ENCODE results near the gene CMIP.

The CMIP gene

DNA sequence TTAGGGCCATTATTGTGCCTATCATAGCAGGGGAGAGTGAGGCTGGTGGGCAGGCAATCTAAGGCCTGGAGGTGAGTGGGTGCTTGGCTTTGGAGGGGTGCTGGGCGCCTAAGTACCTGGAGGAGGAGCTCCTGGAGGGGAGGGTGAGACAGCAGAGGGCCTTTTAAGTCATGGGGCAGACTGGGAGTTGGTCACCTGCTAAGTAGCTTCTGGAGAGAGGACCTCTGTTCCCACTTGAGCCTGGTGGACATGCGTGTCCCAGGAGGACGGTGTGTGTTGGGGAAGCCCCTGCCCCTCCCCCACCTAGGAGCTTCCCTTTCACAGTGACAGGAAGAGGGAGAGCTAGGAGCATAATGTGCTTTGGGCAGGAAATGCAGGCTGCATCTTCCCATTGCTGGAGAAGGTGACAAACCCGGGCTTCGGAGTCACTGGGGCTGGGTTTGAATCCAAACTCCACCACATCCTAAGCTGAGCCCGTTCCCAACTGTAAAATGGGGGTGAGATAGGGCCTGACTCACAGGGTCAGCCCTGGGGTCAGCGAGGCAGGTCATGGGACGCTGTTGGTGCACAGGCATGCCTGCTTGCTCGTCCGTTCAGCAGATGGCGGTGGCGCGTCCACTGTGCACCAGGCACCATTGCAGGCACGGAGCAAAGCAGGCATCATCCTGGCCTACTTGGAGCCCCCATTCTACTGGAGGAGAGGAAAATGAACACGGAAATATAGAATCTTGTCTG is 37.9 kb downstream of the CMIP start:
- FAIRE-seq: no peak

DNA sequence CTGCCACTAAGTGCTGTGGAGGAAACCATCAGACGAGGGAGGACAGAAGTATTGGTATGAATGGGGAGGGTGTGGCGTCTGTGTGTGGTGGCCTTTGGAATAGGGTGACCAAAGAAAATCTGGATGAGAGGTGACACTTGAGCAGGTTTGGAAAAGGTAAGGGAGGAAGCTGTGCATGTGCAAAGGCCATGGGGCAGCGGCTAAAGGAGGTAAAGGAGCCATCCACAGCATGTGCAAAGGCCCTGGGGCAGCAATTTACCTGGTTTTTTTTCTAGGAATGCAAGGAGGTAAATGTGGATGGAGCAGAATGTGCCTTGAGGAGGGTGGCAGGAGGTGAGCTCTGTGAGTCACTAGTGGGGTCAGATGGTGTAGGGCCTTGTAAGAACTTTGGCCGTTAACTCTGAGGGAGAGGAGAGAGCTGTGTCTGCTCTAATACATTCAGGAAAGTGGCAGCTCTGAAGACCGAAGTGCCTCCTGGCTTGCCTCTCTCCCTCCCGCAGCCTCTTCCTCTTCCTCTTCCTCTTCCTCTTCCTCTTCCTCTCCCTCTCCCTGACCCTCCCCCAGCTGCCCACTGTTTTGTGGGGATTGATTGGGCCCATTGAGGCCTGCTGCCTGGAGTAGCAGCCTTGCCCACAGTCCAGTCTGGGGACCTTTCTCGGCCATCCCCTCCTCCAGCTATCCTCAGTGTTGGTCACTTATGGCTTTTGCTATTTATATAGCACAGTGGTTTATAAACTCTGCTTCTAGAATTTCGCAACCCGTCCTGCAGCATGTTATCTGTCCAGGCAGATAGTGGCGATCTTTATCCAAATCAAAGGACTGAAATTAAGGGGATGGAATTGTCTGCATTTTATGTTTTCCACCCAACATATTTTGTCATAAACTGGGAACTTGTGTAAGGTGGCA is 38.7 kb downstream of the CMIP start:
- FAIRE-seq: no peak

DNA sequence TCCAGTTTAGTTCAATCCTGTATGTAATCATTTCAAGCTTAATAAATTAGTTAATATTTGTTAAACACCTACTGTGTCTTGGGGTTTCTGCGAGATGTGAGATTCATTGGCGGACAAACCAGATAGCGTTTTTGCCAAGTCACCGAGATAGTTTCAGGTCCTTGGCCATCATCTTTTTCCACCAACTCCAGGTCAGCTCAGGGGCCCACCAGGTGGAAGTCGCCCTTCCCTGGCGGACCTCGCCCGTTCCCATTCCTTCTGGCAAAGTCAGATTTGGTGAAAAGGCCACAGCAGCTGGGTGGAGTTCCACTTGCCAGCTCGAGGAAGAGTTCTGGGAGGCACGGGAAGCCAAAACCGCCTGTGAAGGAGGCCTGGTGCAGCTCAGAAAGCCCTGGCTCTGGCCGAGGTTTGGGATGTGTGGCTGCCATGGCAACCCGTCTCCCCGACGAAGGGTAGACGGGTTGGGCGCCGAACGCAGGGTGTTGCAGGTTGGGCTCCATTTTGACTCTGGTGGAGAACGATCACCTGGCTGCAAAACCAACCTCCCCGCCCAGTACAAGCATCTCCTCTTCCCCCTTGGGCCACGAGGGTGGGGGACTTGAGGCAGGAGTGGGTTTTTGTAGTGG is 39.5 kb downstream of the CMIP start:
- no peak for FAIRE-seq

DNA sequence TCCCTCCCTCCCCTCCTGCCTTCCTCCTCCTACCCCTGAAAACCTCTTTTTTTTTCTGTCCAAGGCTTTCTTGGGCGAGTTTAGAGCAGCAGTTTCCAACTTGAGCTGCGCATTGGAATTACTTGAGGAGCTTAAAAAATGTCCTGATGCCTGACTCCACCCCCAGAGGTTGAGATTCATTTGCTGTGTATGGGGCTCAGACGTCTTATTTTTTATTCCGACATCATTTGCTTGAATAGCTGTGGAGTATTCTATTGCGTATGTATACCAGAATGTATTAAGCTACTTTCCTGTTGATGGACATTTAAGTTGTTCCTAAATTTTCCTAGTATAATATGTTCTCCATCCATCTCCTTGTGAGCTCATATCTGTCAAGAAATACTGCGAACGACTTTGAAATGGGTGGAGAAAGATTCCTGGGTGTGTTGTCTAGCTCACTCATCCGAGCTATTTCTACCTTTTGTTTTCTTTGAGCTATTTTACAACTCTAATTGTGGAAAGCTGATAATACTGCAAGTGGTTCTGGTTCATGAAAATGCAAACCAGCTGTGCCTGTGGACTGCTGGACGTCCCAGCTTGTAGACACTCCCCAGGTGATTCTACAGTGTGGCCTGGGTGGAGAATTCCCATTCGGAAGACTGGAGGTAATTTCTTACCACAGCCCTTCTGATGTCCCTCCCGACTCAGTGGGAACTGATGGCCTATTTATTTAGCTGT is 40.5 kb downstream of the CMIP start:
- FAIRE-seq: no peak

DNA sequence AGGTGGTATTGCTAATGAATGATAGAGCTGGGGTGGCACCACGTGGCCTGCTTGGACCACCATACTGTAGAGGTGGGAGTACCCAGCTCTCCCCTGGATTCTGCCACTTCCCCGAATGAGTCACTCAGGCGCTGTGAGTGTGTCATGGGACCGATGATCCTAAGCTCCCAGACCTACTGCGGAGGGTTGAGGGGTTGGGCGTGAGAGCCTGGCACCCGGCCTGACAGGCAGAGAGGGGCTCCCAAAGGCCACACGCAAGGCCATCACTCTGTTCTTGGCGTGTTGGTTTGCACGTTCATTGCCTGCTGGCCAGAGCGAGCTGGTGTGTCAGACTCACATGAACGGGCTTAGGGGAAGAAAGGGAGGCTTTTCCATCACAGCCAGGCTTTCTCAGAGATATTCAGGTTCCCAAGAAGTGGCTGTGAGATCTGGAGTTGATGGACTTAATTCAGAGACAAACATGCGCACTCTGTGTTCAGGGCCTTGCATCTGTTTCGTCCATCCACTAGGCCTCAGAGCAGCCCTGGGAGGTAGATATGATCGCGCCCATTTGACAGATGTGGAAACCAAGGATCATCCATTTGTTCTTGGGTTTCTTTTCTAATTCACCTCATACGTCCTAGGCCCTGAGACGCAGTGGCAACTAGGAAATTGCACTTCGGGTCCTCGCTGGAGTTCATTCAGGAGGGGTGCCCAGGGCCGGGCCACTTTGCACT is 41.4 kb downstream of the CMIP start:
- no peak for FAIRE-seq

DNA sequence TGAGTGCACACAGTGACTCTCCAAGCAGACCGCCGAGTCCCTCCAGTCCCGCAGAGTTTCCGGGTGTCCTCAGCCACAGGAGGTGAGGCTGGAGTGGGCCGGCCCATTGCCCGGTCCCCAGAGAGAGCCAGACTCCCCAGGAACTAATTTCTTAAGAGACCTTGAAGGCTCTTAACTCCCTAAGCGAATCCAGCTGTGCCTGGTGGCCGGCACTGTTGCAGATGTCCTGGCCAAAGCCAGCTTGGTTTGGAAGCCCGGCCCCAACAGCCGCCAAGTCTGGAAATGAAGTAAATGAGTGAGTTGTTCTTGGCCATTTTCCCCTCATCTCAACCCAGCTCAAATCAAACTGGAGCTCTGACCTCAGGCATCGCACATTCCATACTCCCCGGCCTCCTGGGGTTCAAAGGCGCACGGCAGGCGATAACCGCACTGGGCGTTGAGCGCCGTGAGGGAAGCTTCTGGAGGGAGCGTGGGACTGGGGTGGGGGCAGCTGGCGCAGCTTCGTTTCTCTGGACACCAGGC is 42.0 kb downstream of the CMIP start:
- FAIRE-seq: no peak

DNA sequence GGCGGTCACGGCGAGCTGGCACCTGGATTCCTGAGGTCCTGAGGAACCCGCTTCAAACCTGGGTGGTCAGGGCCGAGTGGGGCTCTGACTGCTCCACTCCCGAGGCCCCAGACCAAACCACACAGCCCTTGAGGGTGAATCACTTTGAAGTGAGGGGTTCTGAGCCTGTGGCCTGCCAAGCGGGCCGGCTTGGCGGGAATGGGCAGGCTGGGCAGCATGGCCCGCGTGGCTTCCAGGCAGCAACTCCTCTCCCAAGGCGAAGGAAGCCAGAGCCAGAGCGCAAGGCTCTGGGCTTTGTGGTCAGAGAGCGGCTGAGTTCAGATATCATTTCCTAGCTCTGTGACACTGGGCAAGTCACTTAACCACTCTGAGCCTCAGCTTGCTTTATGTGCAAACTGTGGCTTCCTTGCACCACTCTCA is 42.7 kb downstream of the CMIP start:
- no peak for FAIRE-seq

DNA sequence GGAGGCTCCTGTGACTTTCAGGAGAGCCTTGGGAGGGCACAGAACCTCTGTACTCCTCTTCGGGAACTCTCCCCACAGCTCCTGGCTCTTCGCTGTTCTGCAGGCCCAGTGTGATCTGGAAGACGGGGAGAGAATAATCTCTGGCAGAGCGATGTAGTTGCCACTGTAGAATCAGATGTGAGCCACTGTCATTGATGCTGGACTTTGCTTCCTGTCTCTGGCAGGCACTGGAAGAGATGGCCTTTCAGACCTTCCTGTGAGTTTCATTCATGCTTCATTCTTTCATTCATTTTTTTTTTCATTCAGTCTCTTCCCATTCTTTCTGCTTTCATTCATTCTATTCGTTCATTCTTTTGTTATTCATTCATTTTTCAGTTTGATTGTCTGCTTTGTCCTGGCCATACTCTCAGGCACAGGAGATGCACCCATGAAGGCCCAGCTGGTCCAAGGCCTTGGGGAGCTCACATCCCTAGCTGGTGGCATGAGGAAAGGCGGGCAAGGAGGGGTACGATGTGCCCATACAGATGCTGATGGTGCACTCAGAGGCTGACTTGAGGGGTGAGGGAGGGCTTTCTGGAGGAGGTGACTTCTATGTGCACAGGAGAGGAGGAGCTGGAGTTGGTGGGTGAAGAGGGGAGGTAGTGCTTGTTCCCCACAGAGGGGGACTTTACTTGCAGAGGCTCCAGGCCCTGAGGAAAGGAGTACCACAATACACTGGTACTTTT is 44.2 kb downstream of the CMIP start:
- no peak for FAIRE-seq

DNA sequence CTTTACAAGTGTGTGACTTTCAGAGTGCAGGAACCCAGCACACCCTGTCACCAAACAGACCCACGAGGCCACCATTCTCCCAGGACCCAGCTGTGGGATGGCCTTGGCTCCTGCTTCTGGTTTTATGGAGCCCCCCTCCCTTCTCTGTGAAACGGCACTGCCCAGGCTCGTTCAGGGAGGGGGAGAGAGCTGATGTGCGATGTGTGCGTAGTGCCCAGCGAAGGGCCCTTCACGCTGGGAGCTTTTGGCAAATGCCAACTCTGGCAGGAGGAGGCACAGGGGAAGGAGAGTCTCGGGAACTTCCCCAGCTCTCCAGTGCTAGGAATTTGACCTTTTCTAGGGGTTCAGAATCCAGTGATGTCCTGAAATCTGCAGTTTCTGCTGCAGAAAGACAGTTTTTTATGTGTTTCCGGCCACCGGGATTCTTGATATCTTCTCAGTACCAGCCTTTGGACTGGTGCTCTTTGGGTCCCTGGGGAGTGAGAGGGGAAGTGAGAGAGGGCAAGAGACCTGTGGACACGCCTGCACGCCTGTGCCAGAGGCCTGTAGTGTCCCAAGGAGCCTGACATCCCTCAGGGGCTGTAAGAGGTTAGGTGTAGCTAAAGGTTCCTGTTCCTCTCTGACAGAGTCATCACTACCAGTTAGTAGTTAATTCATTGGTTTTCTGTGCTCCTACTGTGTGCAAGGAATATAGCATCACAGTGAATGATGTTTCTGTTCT is 45.1 kb downstream of the CMIP start:
- FAIRE-seq: no peak

DNA sequence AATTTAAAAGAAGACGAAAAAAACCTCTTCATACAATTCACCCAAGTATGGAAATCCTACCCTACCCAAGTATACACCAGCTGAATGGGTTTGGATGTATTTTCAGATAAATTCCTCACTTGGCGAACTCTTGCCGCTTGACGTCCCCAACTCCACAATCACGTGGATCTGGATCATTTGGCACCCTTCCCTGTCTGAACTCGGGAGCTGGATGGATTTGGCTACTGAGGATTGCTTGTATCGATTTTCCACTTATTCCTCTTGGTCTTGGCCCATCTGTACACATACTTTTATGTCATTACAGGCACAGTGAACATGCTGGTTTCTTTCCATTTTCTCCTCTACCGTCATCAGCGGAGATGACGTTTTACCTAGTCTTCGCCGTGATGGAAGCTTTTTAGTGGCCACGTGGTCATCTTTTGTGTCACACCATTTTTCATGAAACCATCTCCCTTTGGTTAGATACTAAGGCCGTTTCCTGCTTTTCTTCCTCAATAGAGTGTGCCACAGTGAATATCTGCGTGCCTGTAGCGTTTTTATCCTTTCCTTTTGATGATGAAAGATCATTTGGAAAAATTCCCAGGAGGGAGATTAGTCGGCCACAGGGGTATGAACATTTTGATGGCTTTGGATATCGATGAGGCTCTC is 47.1 kb downstream of the CMIP start:
- no peak for FAIRE-seq

DNA sequence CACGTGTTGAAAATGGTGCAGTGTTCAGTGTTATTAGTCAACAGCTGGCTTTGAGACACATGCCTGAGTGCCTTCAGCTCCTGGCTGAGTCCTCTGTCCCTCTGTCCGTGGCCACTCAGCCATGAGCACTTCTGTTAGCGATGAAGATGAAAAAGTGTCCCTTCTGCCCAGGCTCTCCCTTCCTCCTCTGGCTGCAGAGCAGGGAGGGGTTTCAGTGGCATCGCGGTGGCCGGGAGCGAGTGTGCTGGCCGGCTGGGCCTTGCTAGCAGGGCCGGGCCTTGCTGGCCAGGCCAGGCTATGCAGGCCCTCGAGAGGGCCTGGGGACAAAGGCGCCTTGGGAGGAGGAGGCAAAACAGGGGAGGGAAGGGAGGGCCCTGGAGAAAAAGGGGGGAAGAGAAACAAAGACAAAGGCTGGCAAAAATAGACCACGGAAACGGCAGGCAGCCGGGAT is 47.7 kb downstream of the CMIP start:
- no peak for FAIRE-seq

DNA sequence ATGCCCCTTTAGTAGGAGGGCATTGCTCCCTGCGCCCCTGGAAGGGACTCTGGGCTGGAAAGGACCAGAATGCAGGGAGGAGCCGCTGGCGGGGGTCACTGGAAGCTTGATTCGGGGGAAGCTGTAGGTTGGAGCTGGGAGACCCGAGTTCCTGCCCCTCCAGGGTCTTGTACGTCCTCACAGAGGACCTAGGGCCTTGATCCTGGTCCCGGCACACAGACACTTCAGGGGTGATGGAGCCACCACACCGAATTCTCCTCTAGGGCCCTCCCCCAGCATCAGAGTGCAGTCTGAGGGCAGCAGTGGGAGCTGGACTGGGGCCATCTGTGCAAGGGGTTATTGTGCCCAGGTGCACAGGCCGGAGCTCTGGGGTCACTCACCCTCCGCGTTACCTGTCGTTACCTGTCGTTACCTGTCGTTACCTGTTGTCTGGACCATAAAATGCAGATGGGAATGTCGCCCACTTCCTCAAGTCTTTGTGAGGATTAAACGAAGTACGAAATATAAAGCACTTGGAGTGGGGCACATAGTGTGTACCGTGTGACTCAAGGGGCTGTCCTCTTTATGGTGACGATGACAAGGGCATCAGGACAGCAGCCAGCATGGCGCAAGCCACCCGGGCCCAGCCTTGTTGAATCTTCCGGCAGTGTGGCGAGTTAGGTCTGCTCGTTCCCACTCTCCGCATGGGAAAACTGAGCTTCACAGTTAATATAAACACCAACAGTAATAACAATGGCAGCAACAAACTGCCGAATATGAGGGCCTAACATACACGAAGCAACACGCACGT is 48.6 kb downstream of the CMIP start:
- no peak for FAIRE-seq

DNA sequence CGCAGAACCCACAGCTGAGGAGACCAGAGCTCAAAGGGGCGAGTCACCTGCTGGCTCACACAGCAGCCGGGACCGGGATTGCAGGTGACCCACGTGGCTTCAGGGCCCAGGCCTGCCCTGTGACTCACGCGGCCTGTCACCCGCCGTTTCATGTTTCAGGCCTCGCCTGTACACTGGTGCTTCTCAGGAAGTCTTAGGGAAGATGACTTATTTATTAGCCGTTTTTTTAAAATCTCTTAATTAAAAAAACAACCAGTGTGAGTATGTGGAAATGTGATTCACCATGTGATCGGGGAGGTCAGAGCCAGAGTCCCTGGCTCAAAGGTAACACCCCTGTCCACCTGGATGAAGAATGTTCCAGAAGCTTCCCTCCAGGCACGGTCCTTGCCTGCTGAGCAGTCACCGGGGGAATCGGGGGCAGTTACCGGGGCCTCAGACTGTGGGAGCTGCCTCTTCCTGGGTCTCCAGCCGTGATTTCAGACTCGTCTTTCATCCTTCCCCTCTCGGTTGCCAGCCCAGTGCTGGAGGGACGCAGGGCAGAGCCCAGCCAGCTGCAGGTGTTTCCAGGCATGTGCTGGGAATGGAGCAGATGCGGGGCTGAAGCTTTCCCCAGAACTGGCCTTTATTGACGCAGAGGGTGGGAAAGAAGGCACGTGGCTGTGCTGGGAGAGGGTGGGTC is 49.3 kb downstream of the CMIP start:
- FAIRE-seq: no peak

DNA sequence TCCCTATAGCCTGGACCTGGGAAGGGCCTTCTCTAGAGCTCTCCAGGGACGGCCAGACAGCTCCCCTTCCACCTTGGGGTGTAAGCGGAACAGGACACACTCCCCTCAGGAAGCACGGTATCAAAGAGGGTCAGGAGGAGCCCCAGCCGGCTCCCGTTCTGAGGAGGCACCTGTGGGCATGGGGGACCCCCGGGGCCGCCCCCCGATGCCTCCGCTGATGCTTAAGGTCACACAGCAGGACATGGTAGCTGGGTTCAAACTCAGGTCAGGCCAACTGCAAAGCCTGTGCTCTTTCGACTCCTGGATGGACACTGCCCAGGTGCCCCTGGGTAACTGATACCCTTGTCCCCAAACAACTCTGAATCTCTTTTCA is 49.8 kb downstream of the CMIP start:
- FAIRE-seq: no peak

DNA sequence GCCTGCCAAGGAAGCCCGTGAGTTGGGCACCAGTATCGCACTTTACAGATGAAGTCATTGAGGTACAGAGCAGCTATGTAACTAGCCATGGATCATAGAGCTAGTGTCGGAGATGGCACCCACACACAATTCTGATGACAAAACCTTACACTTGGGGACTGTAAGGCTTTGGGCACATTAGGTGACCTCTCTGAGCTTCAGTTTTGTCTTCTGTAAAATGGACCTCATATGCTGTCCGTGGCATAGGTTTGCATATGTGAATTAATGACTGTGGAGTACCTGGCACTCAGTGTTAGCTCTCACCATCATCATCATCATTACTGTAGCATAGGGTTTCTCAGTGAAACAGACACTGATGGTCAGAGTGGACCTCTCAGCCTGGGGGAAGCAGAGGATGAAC is 50.3 kb downstream of the CMIP start:
- FAIRE-seq: no peak

DNA sequence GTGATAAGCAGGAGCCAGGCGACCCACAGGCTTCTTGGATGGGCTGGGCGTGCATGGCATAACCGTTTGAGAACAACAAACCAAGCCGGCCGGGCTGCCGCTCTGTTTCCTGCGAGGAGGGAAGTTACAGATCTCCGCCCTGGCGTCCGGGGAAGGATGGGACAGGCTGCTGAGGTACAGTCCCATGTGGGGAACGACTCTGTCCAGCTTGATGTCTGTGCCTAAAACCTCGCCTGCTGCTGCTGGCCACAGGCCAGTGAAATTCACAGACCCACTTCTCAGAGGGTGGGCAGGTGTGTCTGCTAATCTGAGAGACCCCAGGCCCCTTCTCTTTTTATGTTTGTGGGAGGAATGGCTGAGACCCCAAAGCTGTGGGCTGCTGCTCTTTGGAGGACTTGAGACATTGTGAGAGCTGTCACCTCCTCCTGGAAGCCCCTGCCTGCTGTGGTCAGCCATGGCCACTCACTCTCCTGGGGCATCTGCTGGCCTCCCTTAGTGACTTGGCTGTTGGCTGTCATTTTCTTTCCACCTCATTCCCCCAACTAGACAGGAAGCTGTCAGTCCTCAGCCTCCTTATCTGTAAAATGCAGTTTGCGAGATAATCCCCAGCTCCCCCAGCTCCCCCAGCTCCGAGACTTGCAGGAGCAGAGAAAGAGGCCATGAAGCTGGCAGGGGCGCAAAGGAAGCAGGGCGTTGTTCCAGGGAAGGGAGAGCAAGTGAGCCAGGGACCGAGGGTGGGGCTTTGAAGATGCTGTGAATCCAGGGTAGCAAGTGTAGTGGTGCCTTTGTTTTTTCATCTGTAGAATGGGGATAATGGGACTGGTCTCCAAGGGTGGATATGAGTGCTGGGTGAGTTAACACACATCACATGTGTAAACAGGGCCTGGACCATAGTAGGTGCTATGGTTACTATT is 51.0 kb downstream of the CMIP start:
- no peak for FAIRE-seq

DNA sequence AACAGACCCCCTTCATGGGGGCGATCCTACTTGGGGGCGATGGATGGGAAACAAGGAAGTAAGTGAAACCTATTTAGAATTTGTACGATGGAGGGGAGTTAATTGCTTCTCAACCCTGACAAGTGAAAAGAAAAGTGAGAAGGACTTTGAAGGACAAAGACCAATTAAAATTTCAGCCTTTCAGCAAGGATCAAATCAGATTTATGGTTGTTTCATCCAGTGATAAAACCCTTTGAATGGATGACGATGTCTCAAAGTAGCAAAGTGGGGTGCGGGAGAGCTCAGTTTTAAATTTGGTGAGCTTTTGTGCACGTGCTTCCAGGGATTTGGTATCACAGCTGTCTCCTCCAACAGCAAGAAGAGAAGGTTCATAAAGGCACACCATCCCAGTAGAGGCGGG is 51.7 kb downstream of the CMIP start:
- no peak for FAIRE-seq

DNA sequence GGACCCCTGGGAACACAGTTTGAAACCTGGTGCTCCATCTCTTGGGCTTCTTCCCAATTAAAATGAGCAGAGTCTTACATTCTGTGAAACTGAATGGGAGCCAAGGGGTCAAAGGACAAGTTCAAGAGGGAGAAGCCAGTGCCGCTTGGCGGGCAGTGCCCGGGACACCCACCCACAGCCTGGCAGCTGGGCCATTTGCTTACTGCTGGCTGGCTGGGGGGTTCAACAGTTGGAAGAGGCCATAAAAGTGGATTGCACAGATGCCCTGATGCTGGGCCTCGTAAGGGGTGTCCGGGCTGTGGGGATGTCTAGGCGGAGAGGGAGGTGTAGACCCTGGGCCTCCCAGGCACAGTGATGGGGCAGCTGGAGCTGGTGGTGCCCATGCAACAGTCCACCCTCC is 52.1 kb downstream of the CMIP start:
- FAIRE-seq: no peak
